ENCODE measurements around the gene NPDC1.
"Not testable (repeated sequence)": the region's sequence is repeated elsewhere in the genome, so short reads cannot be mapped to it uniquely, and the experiment has no call there.

Gene NPDC1

DNA sequence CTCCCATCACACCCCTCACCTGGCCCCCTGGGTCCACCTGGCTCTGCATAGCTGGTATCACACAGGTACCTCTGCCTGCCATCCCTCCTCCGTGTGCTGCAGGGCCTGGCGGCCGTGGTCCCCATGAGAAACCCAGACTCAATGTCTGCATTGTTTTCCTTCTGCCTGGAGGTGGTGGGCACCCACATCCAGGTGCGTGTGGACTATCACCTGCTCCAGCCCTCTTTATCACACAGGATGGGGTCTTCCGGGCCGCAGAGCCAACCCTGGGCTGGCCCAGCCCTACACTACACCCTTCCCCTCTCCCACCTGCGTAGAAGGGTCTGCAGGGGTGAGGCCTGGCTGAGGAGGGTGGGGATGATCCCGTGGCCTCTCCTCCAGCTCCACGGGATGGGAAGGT is 7.1 kb downstream of the NPDC1 start:
- no peak for DNase-seq

DNA sequence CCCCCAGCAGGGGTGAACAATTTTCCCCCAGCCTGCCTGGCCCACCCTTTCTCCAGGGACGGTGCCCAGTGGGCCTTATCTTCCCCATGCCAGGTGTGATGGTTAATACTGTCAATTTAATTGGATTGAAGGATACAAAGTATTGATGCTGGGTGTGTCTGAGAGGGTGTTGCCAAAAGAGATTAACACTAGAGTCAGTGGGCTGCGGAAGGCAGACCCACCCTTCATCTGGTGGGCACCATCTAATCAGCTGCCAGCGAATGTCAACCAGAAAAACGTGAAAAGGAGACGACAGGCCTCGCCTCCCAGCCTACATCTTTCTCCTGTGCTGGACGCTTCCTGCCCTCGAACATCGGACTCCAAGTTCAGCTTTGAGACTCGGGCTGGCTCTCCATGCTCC is 8.5 kb downstream of the NPDC1 start:
- DNase-seq: no peak

DNA sequence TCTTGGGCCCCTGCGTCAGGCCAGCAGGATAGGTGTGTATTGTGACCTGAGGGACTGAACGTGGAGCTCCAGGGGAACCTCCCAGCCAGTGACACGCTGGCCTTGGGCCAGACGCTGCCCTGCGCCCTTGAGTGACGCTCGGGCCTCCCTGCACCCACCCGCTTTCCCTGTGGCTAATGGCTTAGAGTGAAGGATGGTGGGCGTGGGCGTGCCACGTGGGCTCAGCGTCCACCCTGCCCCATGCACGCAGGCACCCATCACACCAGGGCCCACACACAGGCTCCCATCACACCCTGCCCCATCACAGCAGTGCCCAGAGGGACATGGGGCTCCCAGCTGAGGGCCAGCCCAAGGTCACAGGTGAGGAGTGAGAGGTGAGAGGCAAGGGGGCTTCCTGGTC is 8.9 kb downstream of the NPDC1 start:
- DNase-seq: no peak

DNA sequence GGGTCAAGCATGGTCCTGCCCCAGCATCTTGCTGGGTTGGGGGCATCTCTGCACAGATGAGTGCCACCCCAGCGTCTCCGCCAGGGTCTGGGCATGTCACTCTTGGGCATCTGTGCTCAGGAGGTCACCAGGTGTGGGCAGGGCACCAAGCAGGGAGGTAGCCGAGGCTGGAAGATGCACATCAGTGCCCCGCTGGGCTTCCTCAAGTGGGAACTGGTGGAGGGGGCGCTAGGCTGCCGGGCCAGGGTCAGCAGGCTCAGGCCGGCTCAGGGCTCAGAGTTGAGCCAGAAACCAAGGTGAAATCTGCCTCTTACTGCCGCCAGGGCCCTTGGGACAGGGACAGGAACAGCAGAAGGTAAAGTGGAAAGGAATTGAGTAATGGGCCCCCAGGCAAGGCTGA is 10.0 kb downstream of the NPDC1 start:
- DNase-seq: no peak

DNA sequence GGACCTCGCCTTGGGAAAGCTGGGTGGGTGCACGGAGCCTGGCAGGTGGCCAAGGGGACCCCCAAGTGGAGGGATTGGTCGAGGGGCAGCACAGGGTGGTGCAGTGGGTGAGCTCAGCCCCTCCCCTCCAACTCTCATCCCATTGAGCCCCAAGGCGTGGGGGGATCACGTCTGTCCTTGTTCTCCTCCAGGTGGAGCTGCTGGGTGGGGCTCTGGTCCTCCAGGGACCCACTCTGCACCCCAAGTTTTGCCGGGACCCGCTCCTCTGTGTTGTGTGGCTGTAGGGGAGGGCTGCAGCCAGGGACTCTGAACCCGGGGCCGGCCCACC is 10.5 kb downstream of the NPDC1 start:
- no peak for DNase-seq

DNA sequence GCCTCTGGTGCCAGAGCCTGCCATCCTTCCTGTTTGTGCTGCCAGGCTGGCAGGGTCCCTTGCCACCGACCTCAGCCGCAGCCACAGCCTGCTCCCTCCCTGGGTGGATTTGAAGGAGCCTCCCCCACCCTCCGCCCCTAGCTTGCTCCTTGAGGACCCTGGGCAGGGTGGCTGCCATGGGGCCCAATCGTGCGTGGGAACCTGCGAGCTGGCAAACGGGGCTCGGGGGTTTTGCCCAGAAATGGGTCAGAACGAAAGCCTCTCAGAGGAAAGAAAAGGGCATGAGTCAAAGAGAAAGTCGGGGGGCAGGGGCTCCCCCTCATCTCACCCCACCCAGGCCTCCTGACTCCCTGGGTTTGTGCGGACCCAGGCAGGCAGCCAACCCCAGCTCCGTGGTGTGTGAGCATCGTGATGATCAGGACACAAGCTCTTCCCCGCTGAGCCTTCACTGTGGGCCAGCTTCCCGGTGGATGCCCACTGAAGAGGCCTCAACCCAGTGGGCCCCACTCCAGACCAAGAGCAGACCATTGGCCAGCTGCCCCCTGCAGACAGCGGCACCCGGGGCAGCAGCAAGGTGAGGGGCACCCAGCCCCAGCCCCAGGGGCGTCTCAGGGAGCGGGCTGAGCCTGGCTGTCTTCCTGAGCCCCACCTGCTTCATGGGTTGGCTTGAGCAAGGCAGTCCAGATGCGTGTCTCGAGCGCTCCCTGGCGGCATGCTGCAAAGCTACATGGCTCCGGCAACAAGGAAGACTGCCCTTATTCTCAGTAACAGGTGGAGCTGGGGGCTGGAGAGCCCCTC is 11.1 kb downstream of the NPDC1 start:
- peak; percentile 91 to 92 for DNase-seq

DNA sequence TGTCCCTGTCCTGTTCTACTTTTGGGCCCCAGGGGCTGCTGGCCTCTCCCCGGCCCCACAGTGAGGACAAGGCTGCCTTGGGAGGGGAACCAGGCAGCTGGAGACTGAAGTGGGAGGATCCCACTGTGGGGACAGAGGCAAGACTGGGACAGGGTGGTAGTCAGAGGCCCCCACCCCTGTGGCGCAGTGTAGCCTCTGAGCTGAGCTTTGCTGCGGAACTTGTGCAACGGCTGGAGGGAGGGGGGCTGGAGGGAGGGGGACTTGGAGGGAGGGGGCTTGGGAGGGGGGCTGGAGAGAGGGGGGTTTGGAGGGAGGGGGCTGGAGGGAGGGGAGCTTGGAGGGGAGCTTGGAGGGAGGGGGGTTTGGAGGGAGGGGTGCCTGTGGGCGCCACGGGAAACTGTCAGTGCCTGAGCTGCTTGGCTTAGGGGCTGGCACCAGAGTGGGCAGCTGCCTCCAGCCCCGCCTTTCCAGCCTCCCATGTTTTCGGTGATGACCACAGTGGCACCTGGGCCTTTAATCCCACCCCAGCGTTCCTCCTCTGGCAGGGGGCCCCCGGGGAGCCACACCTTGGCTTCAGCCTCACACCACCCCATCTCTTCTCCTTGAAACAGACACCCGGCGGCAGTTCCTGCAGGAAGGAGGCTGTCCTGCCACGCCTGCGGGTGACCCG is 11.8 kb downstream of the NPDC1 start:
- no peak for DNase-seq

DNA sequence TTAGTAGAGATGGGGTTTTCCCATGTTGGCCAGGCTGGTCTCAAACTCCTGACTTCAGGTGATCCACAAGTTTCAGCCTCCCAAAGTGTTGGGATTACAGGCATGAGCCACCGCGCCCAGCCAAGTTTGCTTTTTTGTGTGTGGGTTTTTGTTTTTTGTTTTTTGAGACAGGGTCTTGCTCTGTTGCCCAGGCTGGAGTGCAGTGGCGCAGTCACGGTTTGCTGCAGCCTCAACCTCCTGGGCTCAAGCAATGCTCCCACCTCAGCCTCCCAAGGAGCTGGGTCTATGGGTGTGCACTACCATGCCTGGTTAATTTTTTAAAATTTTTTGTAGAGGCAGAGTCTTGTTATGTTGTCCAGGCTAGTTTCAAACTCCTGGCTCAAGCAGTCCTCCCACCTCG is 12.5 kb downstream of the NPDC1 start:
- DNase-seq: not testable (repeated sequence)

DNA sequence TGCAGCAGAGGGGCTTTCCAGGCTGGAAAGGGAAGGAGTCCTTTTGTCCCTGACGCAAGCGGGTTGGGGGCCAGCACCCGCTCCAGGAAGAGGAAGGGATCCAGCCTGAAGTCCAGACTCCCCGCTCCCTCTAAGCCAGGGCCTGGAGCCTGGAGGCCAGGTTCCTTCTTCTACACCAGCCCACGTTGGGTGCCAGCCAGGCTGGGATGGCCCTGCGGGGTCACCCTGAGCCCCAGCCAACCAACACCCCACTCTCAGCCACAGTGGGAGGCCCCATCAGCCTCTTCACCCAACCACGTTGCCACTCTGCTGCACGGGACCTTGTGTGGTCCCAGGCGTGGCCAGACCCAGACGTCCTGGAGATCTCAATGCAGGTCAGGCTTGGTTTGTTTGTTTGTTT is 13.1 kb downstream of the NPDC1 start:
- DNase-seq: no peak

DNA sequence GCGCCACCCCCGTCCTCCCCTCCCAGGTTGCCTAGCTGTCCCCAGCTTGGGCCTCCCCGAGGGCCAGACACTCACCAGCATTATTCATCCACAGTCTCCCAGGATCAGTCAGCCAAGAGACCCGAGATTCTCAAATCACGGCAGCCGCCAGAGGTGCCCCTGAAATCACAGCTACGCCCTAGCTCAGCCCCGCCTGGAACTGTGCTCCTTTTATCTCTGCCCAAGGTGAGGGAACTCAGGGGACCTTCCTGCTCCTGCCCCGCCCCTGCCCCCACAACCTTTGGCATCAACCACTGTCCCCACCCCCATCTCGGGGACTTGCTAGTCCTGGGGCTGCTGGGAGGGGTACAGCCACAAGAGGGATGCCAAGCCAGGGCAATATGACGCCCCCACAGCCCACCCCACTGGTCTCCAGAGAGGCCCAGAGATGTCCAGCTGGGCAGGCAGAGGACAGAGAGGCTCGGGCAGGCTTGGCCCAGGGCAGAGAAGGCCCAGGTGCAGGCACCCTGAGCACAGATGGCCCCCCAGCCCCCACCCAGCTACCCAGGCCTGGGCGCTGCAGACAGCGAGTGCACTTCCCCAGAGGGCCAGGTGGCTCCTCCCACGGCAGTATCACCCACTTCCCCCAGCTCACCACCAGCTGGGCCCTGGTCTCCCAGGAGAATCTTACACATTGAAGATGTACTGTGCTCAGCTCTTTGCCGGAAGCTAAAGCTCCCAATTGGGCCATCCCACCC is 13.9 kb downstream of the NPDC1 start, which contains the start of gene FUT7:
Gene FUT7, minus strand, starts transcription at position 185 of the 737 bp plus-strand sequence. Its CDS starts 97 bp downstream, at position 88.
- DNase-seq: peak; percentile 55 to 67

DNA sequence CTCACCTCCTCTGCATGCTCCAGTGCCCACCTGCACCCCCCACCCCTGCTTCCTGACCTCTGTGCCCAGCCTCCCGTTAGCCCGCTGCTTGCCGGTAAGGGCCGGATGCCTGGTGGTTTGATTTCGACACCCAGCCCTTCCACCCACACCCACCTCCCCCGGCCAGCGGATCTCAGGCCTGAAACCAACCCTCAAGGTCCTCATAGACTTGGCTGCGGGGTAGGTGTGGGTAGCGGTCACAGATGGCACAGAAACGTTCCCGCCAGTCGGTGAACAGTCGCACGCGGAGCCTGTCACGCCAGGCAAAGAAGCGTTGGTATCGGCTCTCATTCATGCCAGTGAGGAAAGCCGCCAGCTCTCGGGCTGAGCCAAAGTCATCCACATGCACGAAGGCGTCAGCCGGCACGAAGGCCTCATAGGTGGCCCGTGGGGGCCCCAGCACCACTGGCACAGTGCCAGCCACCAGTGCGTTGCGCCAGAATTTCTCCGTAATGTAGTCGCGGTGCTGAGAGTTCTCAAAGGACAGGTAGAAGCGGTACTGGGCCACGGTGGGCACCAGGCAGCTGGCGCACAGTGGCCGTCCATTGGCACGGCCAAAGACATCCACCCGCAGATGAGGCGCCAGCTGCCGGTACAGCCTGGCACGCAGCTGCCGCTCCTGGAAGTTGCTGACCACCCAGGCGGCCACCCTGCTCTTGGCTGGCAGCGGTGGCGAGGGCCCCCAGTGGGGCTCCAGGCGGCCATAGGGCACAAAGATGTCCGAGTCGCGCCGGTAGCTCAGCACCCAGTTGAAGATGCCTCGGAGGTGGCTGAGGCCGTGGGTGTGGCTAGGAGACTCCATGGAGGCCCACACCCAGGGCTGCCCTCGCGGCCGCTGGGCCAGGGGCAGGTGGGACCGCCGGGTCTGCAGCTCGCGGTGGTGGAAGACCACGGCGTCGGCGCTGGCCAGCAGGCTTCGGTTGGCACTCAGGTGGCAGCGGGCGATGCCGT is 15.1 kb downstream of the NPDC1 start:
- DNase-seq: peak; percentile 71 to 77

DNA sequence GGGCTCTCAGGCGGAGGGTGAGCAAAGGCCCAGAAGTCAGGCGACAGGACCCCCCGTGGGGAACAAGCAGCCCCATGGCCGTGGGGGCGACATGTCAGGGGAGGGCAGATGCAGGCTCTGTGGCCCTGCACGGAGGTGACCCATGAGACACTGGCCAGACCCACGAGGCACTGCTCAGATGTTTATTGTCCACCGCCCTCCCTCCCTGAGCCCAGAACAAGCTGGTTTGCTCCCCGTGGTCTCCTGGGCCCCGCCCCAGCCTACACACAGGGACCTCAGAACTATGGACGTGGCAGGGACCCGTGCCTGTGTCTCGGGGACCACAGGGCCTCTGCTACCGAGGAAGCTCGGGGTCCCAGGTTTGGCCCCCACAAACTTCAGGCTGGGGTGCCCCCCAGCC is 16.0 kb downstream of the NPDC1 start:
- peak in 1 of 2 experiments; percentile 25 for DNase-seq

DNA sequence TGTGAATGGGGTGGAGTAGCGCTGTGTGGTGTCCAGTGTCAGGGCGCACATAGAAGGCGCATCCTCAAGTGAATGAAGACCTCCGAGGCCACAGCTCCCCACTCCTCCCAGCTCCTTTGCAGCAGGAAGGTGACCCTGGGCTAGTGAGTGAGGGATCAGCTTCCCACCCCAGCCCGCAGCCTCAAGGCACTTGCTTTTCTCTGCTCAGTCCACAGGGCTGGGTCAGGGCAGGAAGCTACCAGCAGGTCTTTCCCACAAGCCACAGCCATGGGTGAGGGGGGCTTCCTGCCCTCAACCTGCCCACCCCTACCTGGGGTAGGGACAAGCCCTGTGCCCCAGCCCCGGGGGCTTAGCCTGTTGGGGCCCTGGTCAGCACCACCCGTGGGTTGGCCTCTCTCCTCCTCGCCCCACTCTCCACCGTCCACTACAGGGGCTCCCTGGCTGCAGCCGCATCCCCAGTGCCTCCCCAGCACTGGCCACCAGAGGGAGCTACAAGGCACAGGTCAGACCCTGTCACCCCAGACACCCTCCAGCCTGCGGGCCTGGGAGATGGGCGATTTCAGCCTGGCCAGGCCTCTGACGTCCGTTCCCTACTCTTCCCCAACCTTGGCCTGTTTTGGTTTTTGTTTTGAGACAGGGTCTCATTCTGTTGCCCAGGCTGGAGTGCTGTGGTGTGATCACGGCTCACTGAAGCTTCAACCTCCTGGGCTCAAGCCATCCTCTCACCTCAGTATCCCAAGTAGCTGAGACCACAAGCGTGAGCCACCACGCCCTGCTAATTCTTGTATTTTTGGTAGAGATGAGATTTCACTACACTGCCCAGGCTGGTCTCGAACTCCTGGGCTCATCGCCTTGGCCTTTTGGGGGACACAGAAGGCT is 16.7 kb downstream of the NPDC1 start:
- peak; percentile 86 to 89 for DNase-seq

DNA sequence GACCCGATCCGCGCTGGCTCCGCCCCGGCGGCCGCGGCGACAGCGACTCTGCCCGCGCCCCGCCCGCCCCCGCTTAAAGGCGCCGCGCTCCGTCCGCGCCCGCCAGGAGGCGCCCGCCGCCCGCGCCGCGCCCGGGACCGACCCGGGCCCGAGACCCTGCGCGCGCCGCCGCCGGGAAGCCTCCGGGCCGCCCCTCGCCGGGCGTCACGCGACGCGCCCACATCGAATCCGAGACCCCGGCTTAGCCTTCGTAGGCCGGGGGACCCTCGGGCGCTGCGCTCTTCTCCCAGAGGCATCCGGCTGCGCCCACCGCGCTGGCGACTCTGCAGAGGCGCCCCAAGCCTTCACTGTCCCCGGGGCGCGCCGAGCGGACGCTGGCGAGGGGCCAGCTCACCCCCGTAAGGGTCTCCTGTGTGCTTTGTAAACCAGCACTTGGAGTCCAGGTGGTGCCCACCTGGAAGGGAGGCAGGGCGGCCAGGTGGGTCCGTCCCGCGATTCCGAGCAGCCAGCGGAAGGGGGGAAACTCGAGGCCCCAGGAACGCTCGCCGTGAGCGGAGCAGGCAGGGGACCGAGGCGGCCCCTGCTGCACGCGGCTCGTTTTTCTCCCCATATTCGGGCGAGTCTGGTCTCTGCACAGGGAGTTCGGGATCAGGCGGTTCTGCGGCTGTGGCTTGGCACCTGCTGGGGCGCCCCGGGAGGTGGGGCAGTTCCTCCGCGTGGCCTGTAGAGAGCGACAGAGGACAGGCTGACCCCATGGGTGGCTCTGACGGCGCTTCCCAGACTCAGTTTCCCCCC is 17.5 kb downstream of the NPDC1 start:
- DNase-seq: peak; percentile 73 to 78

DNA sequence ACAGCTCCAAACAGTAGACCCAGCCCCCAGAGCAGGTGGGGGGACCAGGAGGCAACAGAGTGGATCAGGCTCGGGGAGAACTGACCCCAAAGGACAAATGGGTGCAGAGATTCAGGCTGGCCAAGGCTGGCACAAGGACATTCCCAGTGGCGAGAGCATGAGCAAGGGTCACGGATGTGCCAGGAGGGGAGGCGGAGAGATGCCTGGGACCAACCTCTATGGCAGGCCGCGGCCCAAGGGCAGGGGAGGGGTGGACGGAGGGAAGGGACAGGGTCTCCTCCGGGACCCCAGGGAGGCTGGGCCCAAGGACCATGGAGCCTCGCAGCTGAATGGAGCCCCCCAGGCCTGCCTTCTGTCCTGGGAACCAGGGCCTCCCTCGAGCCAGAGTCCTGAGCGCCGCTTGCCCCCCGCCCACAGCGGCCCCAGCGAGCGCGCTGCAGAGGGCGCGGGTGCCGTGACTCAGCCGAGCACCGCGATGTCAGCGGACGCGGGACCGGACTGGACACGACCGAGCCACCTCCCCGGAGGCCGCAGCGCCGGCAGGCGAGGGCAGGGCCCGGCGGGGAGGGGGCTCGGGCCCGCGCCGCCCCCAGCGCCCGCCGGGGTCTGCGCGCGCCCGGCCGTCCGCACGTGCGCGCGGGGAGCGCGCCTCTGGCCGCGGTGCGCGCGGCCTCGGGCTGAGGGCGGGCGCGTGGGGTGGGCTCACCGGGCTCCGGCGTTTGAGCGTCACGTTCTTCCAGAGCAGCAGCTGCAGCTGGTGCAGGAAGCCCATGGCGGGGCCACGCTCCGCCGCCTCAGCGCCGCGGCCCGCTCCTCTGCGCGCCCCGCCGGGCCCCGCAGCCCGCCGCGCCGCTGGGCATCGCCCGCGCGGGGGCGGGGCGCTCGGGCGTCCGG is 18.4 kb downstream of the NPDC1 start, which contains the start of gene ABCA2:
Gene ABCA2, minus strand, starts transcription at position 869 of the 894 bp plus-strand sequence. Its CDS starts 97 bp downstream, at position 772.
- DNase-seq: no peak

DNA sequence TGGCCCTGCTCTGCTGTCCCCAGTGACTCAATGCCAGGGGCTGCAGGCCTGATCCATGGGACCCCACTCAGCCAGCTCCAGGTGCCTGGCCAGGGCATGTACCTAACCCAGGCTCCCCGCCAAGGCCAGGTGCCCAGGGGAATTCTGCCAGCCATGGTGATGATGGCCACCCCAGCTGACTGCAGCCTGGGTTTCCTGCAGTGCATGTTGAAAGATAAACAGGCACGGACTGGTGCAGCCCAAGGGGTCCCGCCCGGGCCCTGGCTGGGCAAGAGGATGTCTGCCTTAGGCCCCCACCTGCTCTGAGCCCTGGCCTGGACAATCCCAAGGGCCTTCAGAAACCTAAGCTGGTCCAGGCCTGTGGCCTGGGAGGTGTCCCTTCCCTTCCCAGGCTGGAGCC is 19.1 kb downstream of the NPDC1 start:
- DNase-seq: no peak

DNA sequence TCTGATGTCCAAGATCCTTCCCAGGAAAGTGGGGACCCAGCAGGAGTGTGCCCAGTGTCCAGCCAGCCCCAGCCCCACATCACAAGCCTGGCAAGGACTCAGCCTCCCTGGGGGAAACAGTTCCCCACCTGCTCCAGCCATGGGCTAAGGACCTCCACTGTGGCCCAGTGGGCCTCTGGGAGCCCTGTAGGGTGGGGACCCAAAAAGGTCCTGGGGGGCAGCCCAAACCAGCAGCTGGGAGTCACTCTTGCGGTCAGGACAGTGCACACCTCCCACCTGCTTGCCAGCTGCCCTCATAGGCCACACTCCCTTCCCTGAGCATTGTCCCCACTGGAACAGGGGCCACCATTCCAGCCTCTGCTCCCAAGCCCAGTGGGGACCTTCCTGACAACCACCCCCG is 19.6 kb downstream of the NPDC1 start:
- no peak for DNase-seq

DNA sequence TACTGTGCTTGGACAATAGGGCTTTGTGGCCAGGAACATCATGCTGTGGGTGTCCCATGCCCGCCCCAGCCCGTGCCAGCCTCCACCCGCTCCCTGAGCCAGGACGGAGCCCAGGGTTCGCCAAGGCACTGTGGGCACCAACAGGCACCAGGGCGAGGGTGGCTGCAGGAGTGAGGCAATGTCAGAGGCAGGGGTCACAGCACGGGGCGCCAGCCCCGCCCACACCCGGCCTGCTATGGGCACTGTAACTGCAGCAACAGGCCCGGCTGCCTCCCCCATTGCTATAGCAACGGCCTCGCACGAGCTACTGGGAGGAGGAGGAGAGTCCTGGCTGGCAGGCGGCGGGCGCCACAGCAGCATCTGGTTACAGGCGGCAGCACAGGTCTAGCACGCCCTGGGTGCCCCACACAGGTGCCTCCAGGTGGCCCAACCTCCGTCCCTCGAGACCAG is 20.4 kb downstream of the NPDC1 start:
- no peak for DNase-seq

DNA sequence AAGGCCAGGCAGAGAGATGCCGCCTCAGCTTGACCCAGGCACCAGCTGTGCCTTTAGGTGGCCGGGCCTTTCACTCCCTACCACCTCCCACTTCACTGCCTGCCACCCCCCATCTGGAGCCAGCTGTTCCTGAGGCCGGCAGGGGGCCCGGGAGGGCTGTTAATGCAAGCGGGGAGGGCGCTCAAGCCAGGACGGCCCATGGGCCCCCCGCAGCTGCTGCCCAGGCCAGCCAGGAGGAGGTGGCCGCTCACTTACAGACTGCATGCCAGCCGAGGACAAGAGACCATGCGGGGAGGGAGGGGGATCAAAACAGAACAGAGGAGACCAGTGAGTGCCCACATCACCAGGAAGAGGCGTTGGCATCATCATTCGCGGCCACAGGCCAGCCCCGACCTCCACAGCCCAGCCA is 22.4 kb downstream of the NPDC1 start:
- no peak for DNase-seq

All from activated CD4-positive, alpha-beta T cell treated with anti-CD3 and anti-CD28 coated beads, Interleukin-2, amount 50 U/mL, for 48 hours (primary cell).